Esophagus (tissue), 2 donors: ENCODE measurements around the gene PDE9A. TPM values are rescaled to one million over a fixed set of nuclear protein-coding genes. Genes with fewer than 3 reads are reported as not detected.

ENCODE experiments used
- H3K27ac ChIP-seq, 2 donors: one replicate each; pipeline ENCODE4 v1.5.1; 2013; ENCODE audit warnings: low read depth in 2 of 2, mild to moderate bottlenecking in 2 of 2, inconsistent platforms in 1 of 2, low read length in 1 of 2, moderate library complexity in 1 of 2
- H3K27me3 ChIP-seq, 2 donors: one replicate each; pipeline ENCODE4 v1.6.1; 2013; ENCODE audit warnings: low read length in 2 of 2, control low read depth in 1 of 2, mild to moderate bottlenecking in 1 of 2; ENCODE audit not compliant: insufficient read depth in 2 of 2, control insufficient read depth in 1 of 2
- H3K36me3 ChIP-seq, 2 donors: one replicate each; pipeline ENCODE4 v1.6.1; 2013; ENCODE audit warnings: low read length in 1 of 2; ENCODE audit not compliant: control insufficient read depth in 2 of 2, insufficient read depth in 2 of 2
- H3K4me1 ChIP-seq, 2 donors: one replicate each; pipeline ENCODE4 v1.6.1; 2013; ENCODE audit warnings: low read length in 1 of 2; ENCODE audit not compliant: control insufficient read depth in 2 of 2, insufficient read depth in 2 of 2
- H3K4me3 ChIP-seq, 2 donors: one replicate each; pipeline ENCODE4 v1.5.1; 2013; ENCODE audit warnings: low read length in 2 of 2, mild to moderate bottlenecking in 2 of 2, low read depth in 1 of 2, moderate library complexity in 1 of 2
- H3K9me3 ChIP-seq, 2 donors: one replicate each; pipeline ENCODE4 v1.6.1; 2013; ENCODE audit warnings: mild to moderate bottlenecking in 2 of 2, low read depth in 1 of 2, low read length in 1 of 2, moderate library complexity in 1 of 2; ENCODE audit not compliant: control insufficient read depth in 2 of 2, insufficient read depth in 1 of 2
- WGBS, 2 donors: extraction: QIAGEN DNeasy Blood & Tissue Kit; methylation state at CpG; one replicate each; pipeline ENCODE4 v1.1.7; 2013; 5-methylcytosine and 5-hydroxymethylcytosine counted together
- polyA plus RNA-seq, 2 donors: library from polyadenylated mRNA; stranded (reverse); fragments of 200-250 nt; gene quantifications; one replicate each; pipeline ENCODE4 v1.2.3, GENCODE V29; 2013
- donor health status: healthy with polysubstance abuse.
- donor health status: Bipolar disorder and iron deficiency.

PDE9A gene
- polyA plus RNA-seq, 2 donors, result 1.6 to 1.8 TPM

DNA sequence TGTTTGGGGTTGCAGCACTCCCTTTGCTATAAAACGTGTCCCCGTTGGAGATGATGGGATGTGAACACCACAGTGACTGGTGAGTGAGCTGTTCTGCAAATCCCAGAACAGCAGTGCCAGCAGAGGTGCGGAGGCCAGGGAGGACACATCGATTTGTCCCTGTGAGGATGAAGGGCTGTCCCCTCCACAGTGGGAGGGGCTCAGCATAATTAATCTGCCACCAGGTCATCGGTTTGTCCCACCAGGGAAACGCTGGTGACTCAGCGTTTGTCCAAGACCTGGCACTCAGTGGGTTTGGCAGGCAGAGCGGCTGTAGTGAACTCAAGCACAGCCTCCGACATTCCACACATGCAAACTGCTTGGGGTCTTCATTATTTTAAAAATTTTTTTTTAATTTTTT, 22.8 kb upstream of the PDE9A start:
- 67 to 68% methylated on average over 9 of the region's 9 CpGs for WGBS, 2 donors
- no peaks in the 10 kb centered on the region for H3K9me3 ChIP-seq
- H3K4me1 ChIP-seq, result peaks cover 0 to 3% of the 10 kb centered on the region in 2 donors
- H3K36me3 ChIP-seq, result no peaks in the 10 kb centered on the region
- no peaks in the 10 kb centered on the region for H3K27me3 ChIP-seq
- no peak overlapping the region for H3K4me3 ChIP-seq
- no peak overlapping the region for H3K27ac ChIP-seq

DNA sequence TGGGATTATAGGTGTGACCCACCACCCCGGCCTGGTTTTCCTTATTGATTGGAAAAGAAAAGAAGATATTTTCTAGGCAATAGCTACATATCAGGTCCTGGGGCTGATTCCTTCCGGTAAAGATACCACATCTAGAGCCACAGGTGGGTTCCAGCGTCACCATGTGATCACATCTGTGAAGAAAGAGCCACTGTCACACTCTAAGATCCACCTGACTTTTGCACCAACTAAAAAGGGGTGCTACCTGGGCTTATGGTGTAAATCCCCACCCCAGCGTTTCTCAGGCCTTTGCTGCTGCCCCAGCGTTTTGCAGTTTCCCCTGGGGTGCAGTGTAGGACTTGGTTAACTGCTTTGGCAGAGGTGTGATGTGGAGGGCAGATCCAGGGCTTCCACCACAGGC, 22.3 kb upstream of the PDE9A start:
- Histone ChIP-seq H3K9me3 (no peaks in the 10 kb centered on the region), H3K36me3 (no peaks in the 10 kb centered on the region), H3K27ac (no peak overlapping the region), H3K27me3 (no peaks in the 10 kb centered on the region), H3K4me1 (peaks cover 0 to 4% of the 10 kb centered on the region in 2 donors), H3K4me3 (no peak overlapping the region)
- 65 to 78% methylated on average over 5 of the region's 5 CpGs for WGBS, 2 donors

DNA sequence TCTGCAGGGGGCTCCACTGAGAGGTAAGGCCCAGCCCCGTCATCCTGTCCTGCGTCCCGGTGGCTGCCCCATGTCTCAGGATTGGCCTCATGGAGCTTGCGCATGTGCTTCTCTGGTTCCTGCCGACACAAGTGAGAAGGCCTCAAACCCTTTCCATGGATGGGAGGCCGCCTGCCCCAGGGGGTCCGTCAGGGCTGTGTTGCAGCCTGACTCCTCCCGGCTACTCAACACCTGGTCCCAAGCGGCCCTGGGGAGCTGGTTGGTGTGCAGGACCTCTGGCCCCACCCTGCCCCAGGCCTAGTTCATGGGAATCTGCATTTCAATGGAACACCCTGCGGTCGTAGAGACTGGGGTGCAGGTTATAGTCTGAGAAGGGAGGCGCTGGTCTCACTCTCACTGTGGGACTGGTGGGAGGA, 21.1 kb upstream of the PDE9A start:
- no peak overlapping the region for H3K4me3 ChIP-seq
- H3K27me3 ChIP-seq, result no peaks in the 10 kb centered on the region
- WGBS, 2 donors, result 92 to 94% methylated on average over 12 of the region's 12 CpGs
- peaks cover 0 to 2% of the 10 kb centered on the region in 2 donors for H3K4me1 ChIP-seq
- H3K27ac ChIP-seq, result no peak overlapping the region
- H3K9me3 ChIP-seq, result no peaks in the 10 kb centered on the region
- H3K36me3 ChIP-seq, result no peaks in the 10 kb centered on the region

DNA sequence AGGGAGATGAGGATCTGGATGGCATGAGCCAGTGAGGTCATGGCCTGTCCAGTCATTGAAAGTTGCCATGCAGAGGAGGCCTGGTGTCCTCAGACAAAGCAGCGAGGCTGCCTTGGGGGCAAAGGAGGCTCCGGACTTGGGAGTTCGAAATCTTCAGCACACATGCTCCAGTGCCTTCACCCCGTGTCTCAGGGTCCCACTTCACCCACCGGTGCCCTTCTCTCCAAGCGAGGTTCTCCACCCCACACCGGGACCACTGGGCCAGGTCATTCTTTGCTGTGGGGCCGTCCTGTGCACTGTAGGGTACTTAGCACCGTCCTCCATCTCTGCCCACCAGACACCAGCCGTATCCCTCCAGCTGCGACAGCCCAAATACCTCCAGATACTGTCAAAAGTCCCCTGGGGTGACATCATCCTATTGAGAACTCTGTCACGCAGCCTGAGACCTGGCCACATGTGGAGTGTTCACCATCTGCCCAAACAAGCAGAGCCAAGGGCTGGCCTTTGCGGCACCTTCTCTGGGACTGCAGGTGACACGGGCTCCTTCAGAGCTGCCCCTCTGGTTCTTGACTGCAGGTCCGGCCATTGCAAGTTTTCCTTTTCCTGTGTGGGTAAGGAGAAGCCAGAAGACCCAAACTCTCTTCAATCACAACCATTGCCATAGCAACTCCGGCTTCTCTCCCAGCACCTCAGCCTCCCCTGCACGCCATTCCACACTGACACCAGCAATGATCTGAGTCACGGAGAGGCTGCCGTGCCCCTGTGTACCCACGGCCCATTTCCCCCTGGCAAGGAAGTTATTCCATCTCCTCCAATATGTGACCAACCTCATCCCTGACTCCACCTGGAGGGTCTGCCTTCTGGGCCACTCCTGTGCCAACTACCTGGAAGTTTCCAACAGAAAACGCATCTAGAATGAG, 20.4 kb upstream of the PDE9A start:
- H3K4me3 ChIP-seq, result no peak overlapping the region
- 89 to 90% methylated on average over 21 of the region's 21 CpGs for WGBS, 2 donors
- no peaks in the 10 kb centered on the region for H3K36me3 ChIP-seq
- H3K27me3 ChIP-seq, result no peaks in the 10 kb centered on the region
- H3K27ac ChIP-seq, result no peak overlapping the region
- H3K4me1 ChIP-seq, result peaks cover 0 to 2% of the 10 kb centered on the region in 2 donors
- H3K9me3 ChIP-seq, result no peaks in the 10 kb centered on the region

DNA sequence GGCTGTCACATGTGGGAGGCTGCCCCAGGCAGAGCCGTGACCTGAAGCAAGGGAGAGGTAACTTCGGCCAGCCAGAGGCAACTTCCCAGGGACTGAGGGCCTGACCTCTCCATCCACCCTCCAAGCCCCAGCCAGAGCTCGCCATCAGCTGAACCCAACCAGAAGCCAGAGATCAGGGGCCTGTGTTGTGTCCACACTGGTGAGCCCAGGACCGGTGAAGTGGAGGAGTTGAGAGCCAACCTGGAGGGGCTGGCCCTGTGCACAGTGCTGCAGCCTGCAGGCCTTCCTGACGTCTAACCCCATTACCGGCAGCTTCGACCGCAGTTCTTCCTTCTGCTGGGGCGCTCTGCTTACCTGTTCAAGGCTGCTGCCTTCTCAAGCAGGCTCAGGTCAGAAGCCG, 19.6 kb upstream of the PDE9A start:
- peaks cover 0 to 2% of the 10 kb centered on the region in 2 donors for H3K4me1 ChIP-seq
- no peak overlapping the region for H3K4me3 ChIP-seq
- WGBS, 2 donors, result 93% methylated on average over 10 of the region's 10 CpGs
- no peaks in the 10 kb centered on the region for H3K27me3 ChIP-seq
- H3K9me3 ChIP-seq, result no peaks in the 10 kb centered on the region
- no peak overlapping the region for H3K27ac ChIP-seq
- no peaks in the 10 kb centered on the region for H3K36me3 ChIP-seq

DNA sequence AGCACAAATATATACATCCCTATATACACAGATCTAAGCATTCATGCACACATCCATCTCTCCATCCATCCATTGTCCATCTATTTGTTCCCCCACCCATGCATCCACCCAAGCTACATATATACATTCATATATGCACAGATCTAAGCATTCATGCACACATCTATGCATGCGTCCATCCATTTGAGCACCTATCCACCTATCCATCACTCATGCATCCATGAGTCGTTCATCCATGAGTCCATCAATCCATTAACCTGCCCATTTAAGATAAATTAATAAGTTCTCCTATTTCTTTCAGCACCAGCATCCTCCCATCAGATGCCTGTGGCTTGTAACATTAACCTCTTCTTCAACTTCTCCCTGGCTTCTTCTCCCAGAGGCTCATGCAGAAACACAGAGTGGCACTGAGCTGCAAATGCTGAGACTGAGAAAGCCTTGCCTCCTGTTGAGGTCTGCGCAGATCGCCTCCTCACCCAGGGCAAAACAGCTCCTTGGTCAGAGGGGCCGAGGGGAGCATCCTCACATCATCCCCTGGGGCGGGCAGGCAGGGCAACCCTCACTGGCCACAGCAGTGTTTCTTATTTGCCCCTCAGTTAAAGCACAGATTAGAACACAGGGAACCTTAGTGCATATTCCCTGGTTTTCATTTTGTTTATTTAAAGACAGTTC, 17.4 kb upstream of the PDE9A start:
- Histone ChIP-seq H3K4me3 (no peak overlapping the region), H3K27ac (no peak overlapping the region), H3K36me3 (no peaks in the 10 kb centered on the region), H3K27me3 (no peaks in the 10 kb centered on the region), H3K4me1 (peaks cover 0 to 6% of the 10 kb centered on the region in 2 donors), H3K9me3 (no peaks in the 10 kb centered on the region)
- 74 to 78% methylated on average over 6 of the region's 6 CpGs for WGBS, 2 donors

DNA sequence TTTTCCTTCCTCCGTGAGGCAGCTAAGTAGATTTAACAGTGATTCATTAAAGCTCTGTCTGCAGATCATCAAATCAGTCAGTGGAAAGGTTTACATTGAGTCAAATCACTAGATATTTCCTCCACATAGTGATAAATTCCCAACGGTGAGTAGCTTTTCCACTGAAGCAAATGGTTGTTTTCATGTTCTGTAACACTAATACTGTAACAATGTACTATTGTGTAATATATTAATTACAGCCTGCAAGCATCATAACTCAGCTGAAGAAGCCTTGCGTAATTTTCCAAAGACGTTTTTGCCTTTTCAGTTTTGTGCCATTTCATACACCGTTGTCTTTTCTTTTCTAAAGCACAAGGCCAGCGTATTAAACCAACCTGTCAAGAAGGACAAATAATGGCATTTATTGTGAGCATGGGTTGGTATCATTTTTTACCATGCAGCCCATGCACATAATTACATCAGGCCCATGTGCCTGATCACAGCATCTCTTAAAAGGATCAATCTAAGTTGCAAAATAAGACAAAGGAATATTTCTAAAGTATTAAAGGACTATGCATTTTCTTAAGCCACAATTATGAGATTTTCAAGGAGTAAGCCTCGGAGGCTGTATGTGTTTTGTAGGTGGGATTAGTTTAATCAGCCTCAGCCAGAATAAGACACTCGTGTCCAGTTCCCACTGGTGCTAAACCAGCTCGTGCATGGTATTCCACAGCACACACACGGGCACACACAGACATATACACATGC, 16.7 kb upstream of the PDE9A start:
- Histone ChIP-seq H3K4me3 (no peak overlapping the region), H3K9me3 (no peaks in the 10 kb centered on the region), H3K36me3 (no peaks in the 10 kb centered on the region), H3K27me3 (no peaks in the 10 kb centered on the region), H3K27ac (no peak overlapping the region), H3K4me1 (peaks cover 0 to 6% of the 10 kb centered on the region in 2 donors)
- WGBS, 2 donors, result 46 to 52% methylated on average over 10 of the region's 10 CpGs

DNA sequence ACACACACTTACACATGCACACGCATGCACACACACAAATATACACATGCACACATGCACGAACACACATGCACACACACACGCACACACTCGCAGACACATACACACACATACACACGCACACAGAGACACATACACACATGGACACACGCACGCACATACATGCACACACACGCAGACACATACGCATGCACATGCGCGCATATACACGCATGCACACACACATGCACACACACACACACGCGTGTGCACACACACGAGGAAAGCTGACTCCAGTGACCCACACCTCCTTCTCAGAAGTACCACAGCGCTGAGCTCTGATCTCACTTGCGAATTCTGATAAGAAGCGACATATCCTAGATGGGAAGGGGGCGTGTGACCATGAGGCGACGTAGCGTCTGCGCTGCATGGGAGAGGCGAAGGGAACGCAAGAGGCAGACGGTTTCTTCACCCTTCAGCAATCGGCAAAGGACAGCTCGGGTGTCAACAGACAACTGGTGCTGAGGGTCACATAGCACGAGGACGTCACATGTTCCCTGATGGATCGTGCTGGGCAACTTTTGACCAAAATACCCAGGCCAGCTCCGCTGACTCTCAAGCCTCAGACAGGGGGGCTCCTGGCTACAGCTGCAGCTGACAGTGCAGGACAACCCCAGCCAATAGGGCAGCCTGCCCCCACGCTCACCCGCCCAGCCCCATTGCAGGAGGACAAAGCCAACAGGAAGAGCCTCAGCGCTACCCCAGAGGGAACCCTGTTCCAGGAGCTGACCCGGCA, 16.0 kb upstream of the PDE9A start:
- Histone ChIP-seq H3K4me1 (peaks cover 0 to 6% of the 10 kb centered on the region in 2 donors), H3K27ac (no peak overlapping the region), H3K9me3 (no peaks in the 10 kb centered on the region), H3K27me3 (no peaks in the 10 kb centered on the region), H3K4me3 (no peak overlapping the region), H3K36me3 (no peaks in the 10 kb centered on the region)
- WGBS, 2 donors, result 89 to 92% methylated on average over 36 of the region's 36 CpGs
